Measurements from ENCODE around the gene CT47C1. TPM values are rescaled to one million over a fixed set of nuclear protein-coding genes. Genes with fewer than 3 reads are reported as not detected.

Gene CT47C1
- total and polyA plus RNA-seq, 2 of the 13 experiments (the other 11 are each of a cell fraction or from before 2014, with no cell fraction given), result not detected

DNA sequence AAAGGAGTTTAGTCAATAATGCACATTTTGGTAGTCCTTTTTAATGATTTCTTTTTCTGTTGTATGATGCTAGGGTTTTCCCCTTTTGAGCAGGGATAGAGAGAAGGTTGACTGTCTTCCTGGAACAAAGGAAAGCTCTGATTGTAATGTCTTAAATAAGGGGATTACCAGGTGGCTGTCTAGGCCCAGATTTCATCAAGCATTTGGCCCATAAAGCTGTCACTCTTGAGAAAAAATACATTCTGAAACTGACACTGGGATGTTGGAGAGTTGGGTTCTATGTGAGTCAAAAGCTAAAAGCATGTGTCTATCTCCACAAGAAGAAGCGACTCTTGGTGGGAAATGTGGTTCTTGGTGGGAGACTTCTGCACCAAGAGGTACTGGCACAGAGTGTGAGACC is 28.4 kb downstream of the CT47C1 start:
- no peak for FAIRE-seq
- no peak overlapping the region for H3K9ac ChIP-seq (ENCODE audit: insufficient read depth, low read depth, low read length)
- ChIA-PET POLR2A (no interaction called here), CTCF (ENCODE audit: low intra/inter-chr PET ratio, low total read pairs) (no interaction called here)
- H4K20me1 ChIP-seq (ENCODE audit: insufficient read depth, low read length), result no peaks in the 10 kb centered on the region
- H3K4me1 ChIP-seq (ENCODE audit: insufficient read depth, low read length), result no peaks in the 10 kb centered on the region
- TF ChIP-seq, protein P1, sequence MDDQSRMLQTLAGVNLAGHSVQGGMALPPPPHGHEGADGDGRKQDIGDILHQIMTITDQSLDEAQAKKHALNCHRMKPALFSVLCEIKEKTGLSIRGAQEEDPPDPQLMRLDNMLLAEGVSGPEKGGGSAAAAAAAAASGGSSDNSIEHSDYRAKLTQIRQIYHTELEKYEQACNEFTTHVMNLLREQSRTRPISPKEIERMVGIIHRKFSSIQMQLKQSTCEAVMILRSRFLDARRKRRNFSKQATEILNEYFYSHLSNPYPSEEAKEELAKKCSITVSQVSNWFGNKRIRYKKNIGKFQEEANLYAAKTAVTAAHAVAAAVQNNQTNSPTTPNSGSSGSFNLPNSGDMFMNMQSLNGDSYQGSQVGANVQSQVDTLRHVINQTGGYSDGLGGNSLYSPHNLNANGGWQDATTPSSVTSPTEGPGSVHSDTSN (CRISPR knock-in tag; IDR thresholded peaks at IDR 0.05; ENCODE audit: borderline replicate concordance), result no peak
- TF ChIP-seq, protein P2, sequence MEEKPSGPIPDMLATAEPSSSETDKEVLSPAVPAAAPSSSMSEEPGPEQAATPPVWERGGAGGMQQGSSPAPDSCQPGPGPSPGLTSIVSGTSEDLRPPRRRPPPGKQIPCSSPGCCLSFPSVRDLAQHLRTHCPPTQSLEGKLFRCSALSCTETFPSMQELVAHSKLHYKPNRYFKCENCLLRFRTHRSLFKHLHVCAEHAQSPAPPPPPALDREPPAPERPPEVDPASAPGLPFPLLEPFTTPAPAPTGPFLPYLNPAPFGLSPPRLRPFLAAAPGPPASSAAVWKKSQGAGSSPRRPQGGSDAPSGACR (CRISPR knock-in tag; IDR thresholded peaks at IDR 0.05), result no peak
- TF ChIP-seq NPAS2 (CRISPR knock-in tag; IDR thresholded peaks at IDR 0.05; ENCODE audit: borderline replicate concordance), result no peak
- no peak for TF ChIP-seq FOXA1 (IDR thresholded peaks at IDR 0.05)
- no peak for TF ChIP-seq FOXA1 (CRISPR knock-in tag; IDR thresholded peaks at IDR 0.05)
- TF ChIP-seq ZNF607 (CRISPR knock-in tag; IDR thresholded peaks at IDR 0.05; ENCODE audit: borderline replicate concordance), result no peak
- no peak for TF ChIP-seq ZNF160 (CRISPR knock-in tag; IDR thresholded peaks at IDR 0.05)
- TF ChIP-seq, protein P3, sequence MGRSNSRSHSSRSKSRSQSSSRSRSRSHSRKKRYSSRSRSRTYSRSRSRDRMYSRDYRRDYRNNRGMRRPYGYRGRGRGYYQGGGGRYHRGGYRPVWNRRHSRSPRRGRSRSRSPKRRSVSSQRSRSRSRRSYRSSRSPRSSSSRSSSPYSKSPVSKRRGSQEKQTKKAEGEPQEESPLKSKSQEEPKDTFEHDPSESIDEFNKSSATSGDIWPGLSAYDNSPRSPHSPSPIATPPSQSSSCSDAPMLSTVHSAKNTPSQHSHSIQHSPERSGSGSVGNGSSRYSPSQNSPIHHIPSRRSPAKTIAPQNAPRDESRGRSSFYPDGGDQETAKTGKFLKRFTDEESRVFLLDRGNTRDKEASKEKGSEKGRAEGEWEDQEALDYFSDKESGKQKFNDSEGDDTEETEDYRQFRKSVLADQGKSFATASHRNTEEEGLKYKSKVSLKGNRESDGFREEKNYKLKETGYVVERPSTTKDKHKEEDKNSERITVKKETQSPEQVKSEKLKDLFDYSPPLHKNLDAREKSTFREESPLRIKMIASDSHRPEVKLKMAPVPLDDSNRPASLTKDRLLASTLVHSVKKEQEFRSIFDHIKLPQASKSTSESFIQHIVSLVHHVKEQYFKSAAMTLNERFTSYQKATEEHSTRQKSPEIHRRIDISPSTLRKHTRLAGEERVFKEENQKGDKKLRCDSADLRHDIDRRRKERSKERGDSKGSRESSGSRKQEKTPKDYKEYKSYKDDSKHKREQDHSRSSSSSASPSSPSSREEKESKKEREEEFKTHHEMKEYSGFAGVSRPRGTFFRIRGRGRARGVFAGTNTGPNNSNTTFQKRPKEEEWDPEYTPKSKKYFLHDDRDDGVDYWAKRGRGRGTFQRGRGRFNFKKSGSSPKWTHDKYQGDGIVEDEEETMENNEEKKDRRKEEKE (IDR thresholded peaks at IDR 0.05), result no peak
- no peaks in the 10 kb centered on the region for H3K36me3 ChIP-seq (replicated peaks in 1 of 2; ENCODE audit: control insufficient read depth in 1 of 2, insufficient read depth in 2 of 2, low read length in 2 of 2)
- no peak overlapping the region for H3K4me3 ChIP-seq (replicated peaks in 1 of 3; ENCODE audit: insufficient read depth in 1 of 3, low read depth in 2 of 3, low read length in 3 of 3)
- in situ Hi-C loops (cut with HindIII; ENCODE audit: extremely low pct_ligation_motif_present, low pct_unique_long_range_greater_than_20kb), result no loop called here
- no peak overlapping the region for H3K4me2 ChIP-seq (ENCODE audit: low read depth, low read length)
- ATAC-seq, result no peak
- H3K27me3 ChIP-seq (ENCODE audit: control insufficient read depth in 1 of 2, insufficient read depth in 2 of 2, low read length in 2 of 2), result no peaks in the 10 kb centered on the region
- no peaks in the 10 kb centered on the region for H3K79me2 ChIP-seq (ENCODE audit: insufficient read depth, low read length)
- 0% methylated on average over 1 of the region's 1 CpG for WGBS (ENCODE audit: low lambda C conversion rate)
- no peak overlapping the region for H3K27ac ChIP-seq (ENCODE audit: extremely low read length, insufficient read depth, low read length)
- no TSS peak for BruUV-seq (replicated peaks)
- H3K9me3 ChIP-seq (ENCODE audit: low read length), result no peaks in the 10 kb centered on the region
- DNase-seq (ENCODE audit: low spot score), result no peak
- intact Hi-C loops (cut with micrococcal nuclease; ENCODE audit: unreplicated experiment), result no loop called here
- H2AFZ ChIP-seq (ENCODE audit: low read length), result no peak overlapping the region

Measured in HepG2 (cell line).